C4-2B (cell line): ENCODE measurements around the gene CRTC3.

Experiments
- CTCF ChIP-seq: fragments of 450-650 bp; conservative IDR thresholded peaks from 2 replicates; pipeline ENCODE4 v1.5.1; 2017; ENCODE audit warnings: mild to moderate bottlenecking
- ZFX ChIP-seq: fragments of 450-650 bp; IDR thresholded peaks from 2 replicates; pipeline ENCODE4 v1.6.1; 2017

- TF ChIP-seq CTCF (no peak), ZFX (no peak)
These were observed 16.3 kb upstream of the CRTC3 start for GRCh38 chr15:90513448-90513847.
